Renal cortex interstitium (tissue), 11 donors: ENCODE data around the gene SOX13. TPM values are rescaled to one million over a fixed set of nuclear protein-coding genes. Genes with fewer than 3 reads are reported as not detected.
"Not testable (repeated sequence)": the region's sequence is repeated elsewhere in the genome, so short reads cannot be mapped to it uniquely, and the experiment has no call there.

Source experiments
- DNase-seq, 11 donors: peaks; one replicate each; pipeline ENCODE4 v3.0.0-alpha.2; 2013; ENCODE audit warnings: low read depth in 9 of 11, low spot score in 4 of 11; ENCODE audit errors: extremely low read depth in 1 of 11
- polyA plus RNA-seq, 3 donors: library from polyadenylated mRNA; unstranded; fragments of 120-200 nt; gene quantifications; one replicate each; pipeline ENCODE4 v1.2.1, GENCODE V29; 2013; ENCODE audit not compliant: insufficient read length in 3 of 3

Gene SOX13
- polyA plus RNA-seq, 3 donors = 40.8 to 57.4 (median 53.9) TPM

- no peak for DNase-seq
These were observed 22.1 kb downstream of the SOX13 start for GRCh38 chr1:204094856-204095634.

- DNase-seq = no peak
These were observed 24.0 kb downstream of the SOX13 start for GRCh38 chr1:204096931-204097330.

- no peak for DNase-seq
These were observed 25.8 kb downstream of the SOX13 start for GRCh38 chr1:204098683-204099082.

- DNase-seq = not testable (repeated sequence)
These were observed 26.8 kb downstream of the SOX13 start for GRCh38 chr1:204099754-204100153.

- no peak for DNase-seq
These were observed 29.2 kb downstream of the SOX13 start for GRCh38 chr1:204102029-204102611.

GRCh38 chr1:204102739-204103430 is 30.0 kb downstream of the SOX13 start:
- DNase-seq = no peak

- no peak for DNase-seq
These were observed 30.5 kb downstream of the SOX13 start for GRCh38 chr1:204103431-204103741.

GRCh38 chr1:204104331-204105130 is 31.6 kb downstream of the SOX13 start:
- DNase-seq = no peak

GRCh38 chr1:204105131-204105515 is 32.2 kb downstream of the SOX13 start:
- no peak for DNase-seq

- DNase-seq = no peak
These were observed 33.9 kb downstream of the SOX13 start for GRCh38 chr1:204106825-204107224.

- no peak for DNase-seq
These were observed 35.0 kb downstream of the SOX13 start for GRCh38 chr1:204107892-204108291.

GRCh38 chr1:204108312-204109141 is 35.6 kb downstream of the SOX13 start:
- DNase-seq = no peak

GRCh38 chr1:204110894-204111633 is 38.1 kb downstream of the SOX13 start:
- DNase-seq = no peak

GRCh38 chr1:204112876-204113730 is 40.2 kb downstream of the SOX13 start:
- DNase-seq = no peak

GRCh38 chr1:204113896-204114295 is 41.0 kb downstream of the SOX13 start:
- no peak for DNase-seq

GRCh38 chr1:204114606-204115005 is 41.7 kb downstream of the SOX13 start:
- no peak for DNase-seq

GRCh38 chr1:204115116-204115515 is 42.2 kb downstream of the SOX13 start:
- DNase-seq = no peak
